GM12878 (cell line): ENCODE data around the gene CCL25. TPM values are rescaled to one million over a fixed set of nuclear protein-coding genes. Genes with fewer than 3 reads are reported as not detected.
A peak's percentile ranks its signal among the peaks of the same experiment; 100 is the strongest.

Experiments
- ATAC-seq: fragments of 200-7000 bp; cut with Tn5 transposase; 3 replicates; pipeline ENCODE4 v1.9.1; 2020; ENCODE audit warnings: mild to moderate bottlenecking, moderate library complexity
- BruUV-seq: library from RNA; stranded (reverse); fragments of 400-500 nt; replicated peaks from 2 replicates; lab custom pipeline; 2021; lab: Mats Ljungman, UMichigan
- CTCF ChIA-PET: fragments of 300-600 bp; sonication (Branson Sonifier 250); formaldehyde crosslinking; extraction: SDS; loops from one replicate; lab custom pipeline; 2021; ENCODE audit warnings: inconsistent platforms; lab: Yijun Ruan, JAX
- POLR2A ChIA-PET: fragments of 350-600 bp; formaldehyde crosslinking; extraction: SDS; loops from one replicate; lab custom pipeline; 2021; ENCODE audit warnings: inconsistent platforms; lab: Charles Lee
- RAD21 ChIA-PET: fragments of 300-600 bp; sonication (Branson Sonifier 250); formaldehyde crosslinking; loops from one replicate; lab custom pipeline; 2023; ENCODE audit warnings: antibody characterized with exemption; ENCODE audit not compliant: unreplicated experiment; lab: Charles Lee
- SMC1A ChIA-PET: fragments of 300-600 bp; sonication (Branson Sonifier 250); formaldehyde crosslinking; loops from one replicate; lab custom pipeline; 2023; ENCODE audit not compliant: unreplicated experiment, uncharacterized antibody; lab: Charles Lee
- DNase-seq: peaks from one replicate; pipeline ENCODE4 v3.0.0-alpha.2; 2011; ENCODE audit warnings: low read depth, low spot score
- FAIRE-seq: peaks from 3 replicates; lab custom pipeline; 2011; peaks lifted over from hg19 to GRCh38; lab: Jason Lieb, UNC
- H2AFZ ChIP-seq: 2 replicates; pipeline ENCODE4 v1.6.0; 2011; ENCODE audit warnings: low read depth, low read length, control low read depth; ENCODE audit not compliant: control insufficient read depth
- H3K27ac ChIP-seq: 2 replicates; pipeline ENCODE4 v1.5.1; 2011; ENCODE audit warnings: control low read depth; ENCODE audit not compliant: control insufficient read depth, insufficient read depth
- H3K27me3 ChIP-seq, 2 experiments: replicated peaks in 1 of 2; 2 replicates each; pipeline versions ENCODE4 v1.6.0 to v1.6.1; 2011; ENCODE audit warnings: low read length in 1 of 2; ENCODE audit not compliant: control insufficient read depth in 2 of 2, insufficient read depth in 2 of 2
- H3K36me3 ChIP-seq, 2 experiments: 2 replicates each; pipeline ENCODE4 v1.5.1; 2011; ENCODE audit warnings: low read length in 1 of 2; ENCODE audit not compliant: control insufficient read depth in 2 of 2, insufficient read depth in 2 of 2
- H3K4me1 ChIP-seq: 2 replicates; pipeline ENCODE4 v1.6.1; 2011; ENCODE audit warnings: mild to moderate bottlenecking, low read length, moderate library complexity, mixed read lengths; ENCODE audit not compliant: control insufficient read depth, insufficient read depth
- H3K4me2 ChIP-seq: 2 replicates; pipeline ENCODE4 v1.6.0; 2011; ENCODE audit warnings: control low read depth; ENCODE audit not compliant: control insufficient read depth, insufficient read depth
- H3K4me3 ChIP-seq: fragments of 200-600 bp; sonication (generic); 2 replicates; pipeline ENCODE4 v1.5.1; 2016
- H3K79me2 ChIP-seq: 2 replicates; pipeline ENCODE4 v1.6.0; 2011; ENCODE audit warnings: low read length; ENCODE audit not compliant: control insufficient read depth, insufficient read depth
- H3K9ac ChIP-seq: 2 replicates; pipeline ENCODE4 v1.8.0; 2011; ENCODE audit warnings: low read length, control low read depth, mixed read lengths; ENCODE audit not compliant: control insufficient read depth, insufficient read depth
- H3K9me3 ChIP-seq: replicated peaks from 3 replicates; pipeline ENCODE4 v1.5.1; 2011; ENCODE audit warnings: mild to moderate bottlenecking, low read length; ENCODE audit not compliant: control insufficient read depth, insufficient read depth
- H4K20me1 ChIP-seq: 2 replicates; pipeline ENCODE4 v1.6.0; 2011; ENCODE audit not compliant: control insufficient read depth, insufficient read depth
- NR2F1 ChIP-seq: fragments of 450-650 bp; conservative IDR thresholded peaks from 2 replicates; pipeline ENCODE4 v1.6.1; 2017; ENCODE audit warnings: mild to moderate bottlenecking
- ZNF24 ChIP-seq: fragments of 450-650 bp; IDR thresholded peaks from 2 replicates; pipeline ENCODE4 v1.6.1; 2017; ENCODE audit warnings: antibody characterized with exemption, mild to moderate bottlenecking
- WGBS: methylation state at CpG from one replicate; pipeline ENCODE4 v1.1.6; 2016; ENCODE audit warnings: low lambda C conversion rate; ENCODE audit not compliant: insufficient replicate concordance, insufficient coverage; ENCODE audit errors: missing lambda C conversion rate; 5-methylcytosine and 5-hydroxymethylcytosine counted together
- in situ Hi-C: fragments of 300-500 bp; cut with MboI; formaldehyde crosslinking; loops from 9 replicates; pipeline ENCODE4 v1.14.3; 2018; ENCODE audit warnings: mixed read lengths
- intact Hi-C: fragments of 100-400 bp; cut with micrococcal nuclease; formaldehyde crosslinking; loops from one replicate; pipeline ENCODE4 v1.14.2; 2022; ENCODE audit not compliant: unreplicated experiment
- polyA plus RNA-seq, 11 experiments: library from polyadenylated mRNA; depleted of rRNA in 4 of 11; unstranded in 6 of 11; stranded (reverse) in 5 of 11; fragments of >200 nt; fragmentation: Nextera tagmentation in 4 of 11; fragmentation: Illumina TruSeq in 1 of 11; extraction: Ambion mirVana in 4 of 11; extraction: Trizol in 1 of 11; gene quantifications; 1 replicate in 1 of 11; 2 replicates in 10 of 11; pipeline versions ENCODE4 v1.2.1 to v1.2.3, GENCODE V29; 2011 to 2016; ENCODE audit warnings: inconsistent platforms in 2 of 11, missing spikeins in 2 of 11, low read depth in 1 of 11
- total RNA-seq, 4 experiments: library from RNA; depleted of rRNA in 3 of 4; stranded (reverse); fragments of >200 nt in 3 of 4; fragmentation: Illumina TruSeq in 1 of 4; extraction: Trizol in 1 of 4; gene quantifications; 2 replicates each; pipeline versions ENCODE4 v1.2.1 to v1.2.3, GENCODE V29; 2013 to 2021
- TF ChIP-seq, protein P1 (sequence below): IDR thresholded peaks from 2 replicates; pipeline ENCODE4 v1.6.1; 2011; ENCODE audit warnings: borderline replicate concordance, low read depth, mild to moderate bottlenecking, moderate library complexity, low read length; ENCODE audit not compliant: insufficient read depth, poor library complexity, severe bottlenecking

CCL25 gene
- total and polyA plus RNA-seq, 10 of the 15 experiments (the other 5 are each of a cell fraction or from before 2014, with no cell fraction given): 0.53 to 12.0 (median 8.3) TPM

GRCh38 chr19:8088752-8089663 is 36.4 kb downstream of the CCL25 start:
- Histone ChIP-seq H3K4me1 (no peaks in the 10 kb centered on the region), H3K36me3 (no peaks in the 10 kb centered on the region), H4K20me1 (no peaks in the 10 kb centered on the region), H3K27me3 (no peaks in the 10 kb centered on the region), H2AFZ (no peak overlapping the region), H3K4me2 (no peak overlapping the region), H3K79me2 (no peaks in the 10 kb centered on the region), H3K27ac (no peak overlapping the region), H3K9me3 (no peaks in the 10 kb centered on the region; the same call in 1 of the 3 replicates), H3K9ac (no peak overlapping the region), H3K4me3 (no peak overlapping the region)
- BruUV-seq: no TSS peak
- ATAC-seq (no peak), FAIRE-seq (no peak), DNase-seq (no peak)
- in situ Hi-C loops (no loop called here), intact Hi-C loops (no loop called here)
- TF ChIP-seq NR2F1: no peak
- TF ChIP-seq, protein P1, sequence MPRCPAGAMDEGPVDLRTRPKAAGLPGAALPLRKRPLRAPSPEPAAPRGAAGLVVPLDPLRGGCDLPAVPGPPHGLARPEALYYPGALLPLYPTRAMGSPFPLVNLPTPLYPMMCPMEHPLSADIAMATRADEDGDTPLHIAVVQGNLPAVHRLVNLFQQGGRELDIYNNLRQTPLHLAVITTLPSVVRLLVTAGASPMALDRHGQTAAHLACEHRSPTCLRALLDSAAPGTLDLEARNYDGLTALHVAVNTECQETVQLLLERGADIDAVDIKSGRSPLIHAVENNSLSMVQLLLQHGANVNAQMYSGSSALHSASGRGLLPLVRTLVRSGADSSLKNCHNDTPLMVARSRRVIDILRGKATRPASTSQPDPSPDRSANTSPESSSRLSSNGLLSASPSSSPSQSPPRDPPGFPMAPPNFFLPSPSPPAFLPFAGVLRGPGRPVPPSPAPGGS: peak; percentile 46
- peak; percentile 79 for TF ChIP-seq ZNF24
- ChIA-PET POLR2A (no interaction called here), SMC1A (no interaction called here), CTCF (no interaction called here), RAD21 (no interaction called here)
- WGBS: 48% methylated on average over 8 of the region's 8 CpGs
